ENCODE results near the gene UIMC1.

The UIMC1 gene

DNA sequence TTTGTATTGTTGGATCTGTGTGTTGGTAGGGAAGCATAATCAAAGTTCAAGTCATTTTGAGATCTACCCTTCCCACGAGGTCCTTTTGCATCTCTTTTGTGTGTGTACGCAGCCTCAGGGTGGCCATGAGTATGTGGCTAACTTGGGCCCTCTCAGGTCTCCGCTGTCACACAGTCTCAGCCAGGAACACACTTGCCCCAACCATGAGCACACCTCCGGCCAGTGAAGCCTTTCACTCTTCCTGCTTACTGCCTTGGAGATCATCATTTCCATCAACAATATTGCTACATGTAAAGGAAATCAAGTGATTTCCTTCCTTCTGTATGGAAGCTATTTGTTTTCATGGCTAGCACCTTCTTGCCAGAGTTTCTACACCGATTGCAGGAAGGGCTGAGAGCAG is 29.9 kb upstream of the UIMC1 start:
- H3K4me3 ChIP-seq (ENCODE audit: low read depth, low read length) = no peak overlapping the region
- TF ChIP-seq, protein P1, sequence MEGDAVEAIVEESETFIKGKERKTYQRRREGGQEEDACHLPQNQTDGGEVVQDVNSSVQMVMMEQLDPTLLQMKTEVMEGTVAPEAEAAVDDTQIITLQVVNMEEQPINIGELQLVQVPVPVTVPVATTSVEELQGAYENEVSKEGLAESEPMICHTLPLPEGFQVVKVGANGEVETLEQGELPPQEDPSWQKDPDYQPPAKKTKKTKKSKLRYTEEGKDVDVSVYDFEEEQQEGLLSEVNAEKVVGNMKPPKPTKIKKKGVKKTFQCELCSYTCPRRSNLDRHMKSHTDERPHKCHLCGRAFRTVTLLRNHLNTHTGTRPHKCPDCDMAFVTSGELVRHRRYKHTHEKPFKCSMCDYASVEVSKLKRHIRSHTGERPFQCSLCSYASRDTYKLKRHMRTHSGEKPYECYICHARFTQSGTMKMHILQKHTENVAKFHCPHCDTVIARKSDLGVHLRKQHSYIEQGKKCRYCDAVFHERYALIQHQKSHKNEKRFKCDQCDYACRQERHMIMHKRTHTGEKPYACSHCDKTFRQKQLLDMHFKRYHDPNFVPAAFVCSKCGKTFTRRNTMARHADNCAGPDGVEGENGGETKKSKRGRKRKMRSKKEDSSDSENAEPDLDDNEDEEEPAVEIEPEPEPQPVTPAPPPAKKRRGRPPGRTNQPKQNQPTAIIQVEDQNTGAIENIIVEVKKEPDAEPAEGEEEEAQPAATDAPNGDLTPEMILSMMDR (IDR thresholded peaks at IDR 0.05) = no peak
- no peaks in the 10 kb centered on the region for H3K36me3 ChIP-seq (ENCODE audit: control insufficient read depth, insufficient read depth, low read length)
- H2AFZ ChIP-seq = no peak overlapping the region
- no peaks in the 10 kb centered on the region for H3K27me3 ChIP-seq (ENCODE audit: control insufficient read depth, insufficient read depth, low read length)
- no peak overlapping the region for H3K4me2 ChIP-seq (ENCODE audit: low read length)
- H3K4me1 ChIP-seq = no peaks in the 10 kb centered on the region
- H3K27ac ChIP-seq = no peak overlapping the region
- H3K9me3 ChIP-seq (ENCODE audit: control insufficient read depth, low read length) = no peaks in the 10 kb centered on the region
- H3K79me2 ChIP-seq = peaks cover 17% of the 10 kb centered on the region
- H3K9ac ChIP-seq = no peak overlapping the region

DNA sequence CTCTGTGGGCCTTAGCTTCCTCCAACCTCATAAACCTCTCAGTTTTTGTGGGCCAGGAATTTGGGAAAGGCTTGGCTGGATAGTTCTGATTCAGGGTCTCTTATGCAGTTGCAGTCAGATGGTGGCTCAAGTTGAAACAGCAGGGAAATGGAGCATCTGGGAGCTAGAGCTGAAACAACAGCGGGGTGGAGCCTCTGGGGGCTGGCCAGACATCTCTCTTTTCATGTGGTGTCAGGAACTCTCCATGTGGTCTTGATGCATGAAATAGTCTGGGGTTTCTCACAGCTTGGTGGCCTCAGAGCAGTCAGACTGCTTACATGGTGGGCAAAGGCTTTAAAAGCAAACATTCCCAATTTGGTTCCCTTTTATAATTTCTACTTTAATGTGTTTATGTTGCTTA is 29.4 kb upstream of the UIMC1 start:
- no peak overlapping the region for H3K4me3 ChIP-seq (ENCODE audit: low read depth, low read length)
- no peaks in the 10 kb centered on the region for H3K9me3 ChIP-seq (ENCODE audit: control insufficient read depth, low read length)

DNA sequence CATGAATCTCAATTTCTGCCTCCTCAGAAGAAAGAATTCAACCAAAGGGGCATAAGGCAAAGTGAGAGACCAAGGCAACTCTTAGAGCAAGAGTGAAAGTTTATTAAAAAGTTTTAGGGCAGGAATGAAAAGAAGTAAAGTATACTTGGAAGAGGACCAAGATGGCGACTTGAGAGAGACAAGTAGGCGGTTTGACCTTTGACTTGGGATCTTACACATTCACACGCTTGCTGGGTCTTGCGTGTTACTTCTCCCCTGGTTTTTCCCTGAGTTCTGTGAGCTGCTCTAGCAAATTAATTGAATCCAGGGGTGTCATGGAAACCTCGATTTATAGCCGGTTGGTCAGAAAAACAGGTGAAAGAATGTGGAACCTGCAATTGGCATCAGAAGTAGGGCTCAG is 22.9 kb upstream of the UIMC1 start:
- Histone ChIP-seq H3K4me1 (peaks cover 3% of the 10 kb centered on the region), H3K9ac (no peak overlapping the region), H3K4me2 (ENCODE audit: low read length) (no peak overlapping the region), H3K9me3 (ENCODE audit: control insufficient read depth, low read length) (no peaks in the 10 kb centered on the region), H3K79me2 (peaks cover 36% of the 10 kb centered on the region), H3K27me3 (ENCODE audit: control insufficient read depth, insufficient read depth, low read length) (no peaks in the 10 kb centered on the region), H3K36me3 (ENCODE audit: control insufficient read depth, insufficient read depth, low read length) (no peaks in the 10 kb centered on the region), H2AFZ (no peak overlapping the region), H3K27ac (no peak overlapping the region), H3K4me3 (ENCODE audit: low read depth, low read length) (no peak overlapping the region)
- TF ChIP-seq, protein P1 (IDR thresholded peaks at IDR 0.05) = no peak

More for the DNA sequence above, 29.4 kb upstream of the UIMC1 start:
- TF ChIP-seq, protein P1 (IDR thresholded peaks at IDR 0.05) = no peak
- Histone ChIP-seq H3K27me3 (ENCODE audit: control insufficient read depth, insufficient read depth, low read length) (no peaks in the 10 kb centered on the region), H3K4me1 (no peaks in the 10 kb centered on the region), H3K27ac (no peak overlapping the region), H3K36me3 (ENCODE audit: control insufficient read depth, insufficient read depth, low read length) (no peaks in the 10 kb centered on the region), H3K4me2 (ENCODE audit: low read length) (no peak overlapping the region), H3K9ac (no peak overlapping the region), H3K79me2 (peaks cover 21% of the 10 kb centered on the region), H2AFZ (no peak overlapping the region)

DNA sequence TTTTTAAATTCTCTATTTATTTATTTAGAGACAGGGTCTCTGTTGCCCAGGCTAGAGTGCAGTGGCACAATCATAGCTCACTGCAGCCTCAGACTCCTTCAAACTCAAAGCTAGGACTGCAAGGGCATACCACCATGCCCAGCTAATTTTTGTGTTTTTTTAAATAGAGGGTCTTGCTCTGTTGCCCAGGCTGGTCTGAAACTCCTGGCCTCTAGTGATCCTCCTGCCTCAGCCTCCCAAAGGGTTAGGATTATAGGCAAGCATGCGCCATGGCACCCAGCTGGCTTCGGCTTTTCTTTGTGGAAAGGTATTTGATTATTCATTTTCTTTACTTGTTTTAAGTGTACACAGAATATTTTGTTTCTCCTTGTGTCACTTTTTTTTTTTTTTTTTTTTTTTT is 21.1 kb upstream of the UIMC1 start:
- TF ChIP-seq, protein P1 (IDR thresholded peaks at IDR 0.05) = no peak
- Histone ChIP-seq H3K79me2 (peaks cover 26% of the 10 kb centered on the region), H3K9me3 (ENCODE audit: control insufficient read depth, low read length) (no peaks in the 10 kb centered on the region), H3K36me3 (ENCODE audit: control insufficient read depth, insufficient read depth, low read length) (no peaks in the 10 kb centered on the region), H2AFZ (no peak overlapping the region), H3K9ac (no peak overlapping the region), H3K4me1 (peaks cover 4% of the 10 kb centered on the region), H3K4me2 (ENCODE audit: low read length) (no peak overlapping the region), H3K27ac (no peak overlapping the region), H3K4me3 (ENCODE audit: low read depth, low read length) (no peak overlapping the region), H3K27me3 (ENCODE audit: control insufficient read depth, insufficient read depth, low read length) (no peaks in the 10 kb centered on the region)

DNA sequence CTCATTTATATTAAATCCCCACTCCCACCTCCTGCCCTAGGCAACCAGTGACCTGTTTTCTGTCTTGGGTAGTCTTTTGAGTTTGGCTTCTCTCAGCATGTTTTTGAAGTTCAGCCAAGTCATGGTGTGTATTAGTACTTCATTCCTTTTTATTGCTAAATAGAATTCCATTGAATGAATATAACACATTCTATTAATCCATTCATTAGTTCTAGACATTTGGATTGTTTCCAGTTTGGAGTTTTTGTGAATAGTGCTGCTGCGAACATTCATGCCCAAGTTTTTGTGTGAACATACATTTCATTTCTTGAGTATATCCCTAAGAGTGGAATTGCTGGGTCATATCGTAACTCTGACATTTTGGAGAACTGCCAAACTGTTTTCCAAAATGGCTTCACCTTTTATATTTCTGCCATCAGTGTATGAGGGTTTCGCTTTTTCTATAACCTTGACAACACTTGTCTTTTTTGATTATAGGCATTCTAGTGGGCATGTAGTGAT is 18.6 kb upstream of the UIMC1 start:
- no peak overlapping the region for H3K27ac ChIP-seq
- no peaks in the 10 kb centered on the region for H3K9me3 ChIP-seq (ENCODE audit: control insufficient read depth, low read length)
- H3K4me3 ChIP-seq (ENCODE audit: low read depth, low read length) = no peak overlapping the region
- no peaks in the 10 kb centered on the region for H3K27me3 ChIP-seq (ENCODE audit: control insufficient read depth, insufficient read depth, low read length)
- H3K36me3 ChIP-seq (ENCODE audit: control insufficient read depth, insufficient read depth, low read length) = no peaks in the 10 kb centered on the region
- H3K9ac ChIP-seq = no peak overlapping the region
- peaks cover 9% of the 10 kb centered on the region for H3K4me1 ChIP-seq
- TF ChIP-seq, protein P1 (IDR thresholded peaks at IDR 0.05) = no peak
- H3K79me2 ChIP-seq = peaks cover 36% of the 10 kb centered on the region
- no peak overlapping the region for H2AFZ ChIP-seq
- no peak overlapping the region for H3K4me2 ChIP-seq (ENCODE audit: low read length)

Data from parathyroid adenoma (tissue), 2 donors.